NCI-H1417 (cell line): ENCODE results near the gene PMM1.
"Not testable (repeated sequence)": the region's sequence is repeated elsewhere in the genome, so short reads cannot be mapped to it uniquely, and the experiment has no call there.

Experiments used
- DNase-seq, 3 experiments: peaks; one replicate each; lab custom pipeline; 2025; lab: John Stamatoyannopoulos, UW

Gene PMM1

GRCh38 chr22:41563051-41563711 is 26.5 kb downstream of the PMM1 start:
- DNase-seq = no peak

DNA sequence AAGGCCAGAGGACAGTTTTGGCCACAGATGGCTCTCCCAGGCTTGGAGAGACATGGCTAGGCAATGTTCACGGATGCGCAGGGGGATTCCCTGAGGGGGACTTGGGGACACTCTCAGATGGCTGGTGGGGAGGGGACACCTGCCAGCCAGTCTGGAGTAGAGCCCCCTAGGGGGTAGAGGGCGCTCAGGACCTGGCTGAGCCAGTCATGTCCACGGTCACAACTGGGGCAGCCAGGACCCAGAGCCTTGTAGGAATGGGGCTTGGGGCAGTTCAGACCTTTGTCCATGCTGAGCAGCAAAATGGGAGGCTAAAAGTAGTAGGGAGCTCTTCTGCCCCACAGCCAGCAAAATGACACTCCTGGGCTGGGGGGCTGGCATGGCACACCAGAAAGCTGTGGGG is 27.2 kb downstream of the PMM1 start:
- DNase-seq = no peak

- peak in 1 of 3 experiments; percentile 20 for DNase-seq
These were observed 27.9 kb downstream of the PMM1 start for GRCh38 chr22:41561788-41562187.

DNA sequence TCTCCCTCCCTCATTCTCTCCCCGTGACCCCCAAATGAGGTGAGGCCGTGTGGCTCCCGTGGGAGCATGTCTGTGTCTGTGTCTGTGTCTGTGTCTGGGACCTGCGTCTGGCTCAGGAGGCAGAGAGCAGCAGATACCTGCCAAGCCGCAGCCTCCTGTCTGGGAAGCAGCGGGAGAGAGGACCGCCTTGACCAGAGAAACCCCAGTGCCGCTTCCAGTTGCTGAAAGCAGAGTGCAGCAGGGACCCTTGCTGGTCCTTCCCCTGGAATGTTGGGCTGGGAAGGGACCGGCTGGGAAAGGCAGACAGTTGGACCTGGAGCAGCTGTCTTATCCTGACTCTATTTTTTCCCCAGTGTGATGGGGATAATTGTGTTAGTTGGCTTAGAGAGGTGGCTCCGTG is 28.3 kb downstream of the PMM1 start:
- DNase-seq = no peak

DNA sequence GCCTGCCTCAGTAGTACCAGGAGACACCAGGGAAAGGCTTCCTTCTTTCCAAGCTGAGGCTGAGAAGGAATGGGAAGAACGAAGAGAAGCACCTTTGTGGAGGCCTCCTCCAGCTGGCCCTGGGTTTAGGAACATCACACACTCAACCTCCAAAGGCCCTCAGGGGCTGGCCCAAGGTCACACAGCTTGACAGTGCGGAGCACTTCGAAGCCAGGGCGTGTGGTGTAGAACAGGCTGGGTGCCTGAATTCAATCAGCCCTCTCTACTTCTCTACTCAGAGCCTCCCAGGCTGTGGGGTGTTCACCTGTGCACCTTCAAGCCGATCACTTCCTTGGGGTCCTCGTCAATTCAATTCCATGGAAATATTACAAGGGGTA is 29.6 kb downstream of the PMM1 start:
- DNase-seq = no peak

GRCh38 chr22:41558241-41558630 is 31.4 kb downstream of the PMM1 start:
- DNase-seq = not testable (repeated sequence)

GRCh38 chr22:41557401-41558240 is 32.0 kb downstream of the PMM1 start:
- peak; percentile 12 to 59 (median 20) for DNase-seq

- DNase-seq = no peak
These were observed 33.1 kb downstream of the PMM1 start for GRCh38 chr22:41556561-41556960.

- no peak for DNase-seq
These were observed 34.2 kb downstream of the PMM1 start for GRCh38 chr22:41555325-41555982.

GRCh38 chr22:41551877-41552582 is 37.6 kb downstream of the PMM1 start:
- DNase-seq = peak in 1 of 3 experiments; percentile 3

DNA sequence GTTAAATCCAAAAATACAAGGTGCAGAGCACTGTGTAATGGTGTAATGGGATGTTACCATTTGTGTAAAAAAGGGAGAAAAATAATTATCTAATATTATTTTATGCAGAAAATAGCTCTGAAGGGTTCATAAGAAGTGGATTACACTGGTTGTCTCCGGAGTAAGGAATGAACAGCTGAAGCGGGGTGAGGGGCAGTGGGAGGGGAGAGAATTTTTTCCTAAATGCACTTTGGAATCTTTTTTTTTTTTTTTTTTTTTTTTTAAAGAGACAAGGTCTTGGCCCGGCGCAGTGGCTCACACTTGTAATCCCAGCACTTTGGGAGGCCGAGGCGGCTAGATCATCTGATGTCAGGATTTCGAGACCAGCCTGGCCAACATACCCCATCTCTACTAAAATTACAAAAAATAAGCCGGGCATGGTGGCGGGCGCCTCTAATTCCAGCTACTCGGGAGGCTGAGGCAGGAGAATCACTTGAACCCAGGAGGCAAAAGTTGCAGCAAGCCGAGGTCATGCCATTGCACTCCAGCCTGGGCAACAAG is 38.6 kb downstream of the PMM1 start:
- no peak for DNase-seq

GRCh38 chr22:41548830-41549211 is 40.8 kb downstream of the PMM1 start:
- DNase-seq = no peak

- no peak for DNase-seq
These were observed 44.8 kb downstream of the PMM1 start for GRCh38 chr22:41544671-41545476.

- peak; percentile 94 to 97 (median 95) for DNase-seq
These were observed 45.6 kb downstream of the PMM1 start, which contains the start of gene POLR3H for GRCh38 chr22:41543854-41544670. POLR3H (minus strand) TSS chr22:41544470; CDS start chr22:41544101, 369 bp downstream.

DNA sequence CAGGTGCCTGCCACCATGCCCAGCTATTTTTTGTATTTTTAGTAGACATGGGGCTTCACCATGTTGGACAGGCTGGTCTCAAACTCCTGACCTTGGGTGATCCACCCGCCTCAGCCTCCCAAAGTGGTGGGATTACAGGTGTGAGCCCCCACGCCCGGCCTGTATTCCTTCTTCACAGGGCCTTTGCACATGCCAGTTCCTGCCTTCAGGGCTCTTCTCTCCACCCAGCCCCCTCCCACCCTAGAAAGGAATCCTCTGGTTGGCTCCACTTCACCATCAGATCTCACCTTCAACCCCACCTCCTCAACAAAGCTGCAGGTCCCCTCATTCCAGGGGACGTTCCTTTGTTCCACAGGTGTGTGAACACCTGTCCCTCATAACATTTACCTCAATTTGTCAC is 47.4 kb downstream of the PMM1 start:
- DNase-seq = no peak

DNA sequence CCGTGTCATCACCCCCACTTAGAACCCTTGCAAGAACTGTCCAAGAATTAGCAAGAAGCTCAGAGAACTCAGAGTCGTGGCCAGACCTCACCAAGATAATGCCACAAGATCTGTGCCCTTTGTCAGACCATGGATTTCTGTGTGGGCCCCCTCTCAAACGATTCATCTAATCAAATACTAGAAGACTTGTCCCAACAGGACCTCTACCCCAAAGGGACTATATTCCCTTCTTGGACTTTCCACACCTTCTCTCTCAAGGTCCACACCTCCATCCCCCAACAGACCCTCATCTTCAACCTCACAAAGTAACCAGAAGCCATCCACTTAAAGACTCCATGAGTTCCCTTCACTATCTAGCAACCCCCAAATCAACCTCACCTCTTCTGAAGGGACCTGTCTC is 48.2 kb downstream of the PMM1 start:
- DNase-seq = no peak

DNA sequence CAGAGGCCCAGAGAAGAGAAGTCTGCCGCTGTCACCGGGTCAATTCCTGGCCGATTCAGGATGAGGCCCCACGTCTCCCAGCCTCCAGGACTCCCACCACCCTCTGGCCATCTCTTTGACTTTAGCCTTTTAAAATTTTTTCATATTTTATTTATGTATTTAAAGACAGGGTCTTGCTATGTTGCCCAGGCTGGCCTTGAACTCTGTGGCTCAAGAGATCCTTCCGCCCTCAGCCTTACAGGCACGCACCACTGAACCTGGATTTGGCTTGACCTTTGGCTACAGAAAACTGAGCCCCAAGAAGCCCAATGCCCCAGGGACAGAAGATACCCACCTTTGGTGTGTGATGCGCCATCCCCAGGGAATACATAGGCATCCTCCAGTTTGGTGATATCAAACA is 49.3 kb downstream of the PMM1 start:
- DNase-seq = no peak

DNA sequence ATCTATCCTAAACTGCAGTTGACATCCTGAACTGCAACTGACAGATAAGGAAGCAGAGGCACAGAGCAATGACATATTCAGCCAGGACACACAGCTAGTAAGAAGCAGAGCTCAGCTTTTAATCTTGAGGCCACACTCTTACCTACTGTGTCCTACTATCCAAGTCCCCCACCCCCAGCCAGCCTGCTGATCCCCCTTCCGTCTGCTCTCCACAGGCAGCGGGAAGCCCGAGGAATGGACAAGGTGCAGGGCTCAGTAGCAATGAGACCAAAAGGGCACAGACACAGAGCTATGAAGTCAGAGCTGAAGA is 49.7 kb downstream of the PMM1 start:
- no peak for DNase-seq

DNA sequence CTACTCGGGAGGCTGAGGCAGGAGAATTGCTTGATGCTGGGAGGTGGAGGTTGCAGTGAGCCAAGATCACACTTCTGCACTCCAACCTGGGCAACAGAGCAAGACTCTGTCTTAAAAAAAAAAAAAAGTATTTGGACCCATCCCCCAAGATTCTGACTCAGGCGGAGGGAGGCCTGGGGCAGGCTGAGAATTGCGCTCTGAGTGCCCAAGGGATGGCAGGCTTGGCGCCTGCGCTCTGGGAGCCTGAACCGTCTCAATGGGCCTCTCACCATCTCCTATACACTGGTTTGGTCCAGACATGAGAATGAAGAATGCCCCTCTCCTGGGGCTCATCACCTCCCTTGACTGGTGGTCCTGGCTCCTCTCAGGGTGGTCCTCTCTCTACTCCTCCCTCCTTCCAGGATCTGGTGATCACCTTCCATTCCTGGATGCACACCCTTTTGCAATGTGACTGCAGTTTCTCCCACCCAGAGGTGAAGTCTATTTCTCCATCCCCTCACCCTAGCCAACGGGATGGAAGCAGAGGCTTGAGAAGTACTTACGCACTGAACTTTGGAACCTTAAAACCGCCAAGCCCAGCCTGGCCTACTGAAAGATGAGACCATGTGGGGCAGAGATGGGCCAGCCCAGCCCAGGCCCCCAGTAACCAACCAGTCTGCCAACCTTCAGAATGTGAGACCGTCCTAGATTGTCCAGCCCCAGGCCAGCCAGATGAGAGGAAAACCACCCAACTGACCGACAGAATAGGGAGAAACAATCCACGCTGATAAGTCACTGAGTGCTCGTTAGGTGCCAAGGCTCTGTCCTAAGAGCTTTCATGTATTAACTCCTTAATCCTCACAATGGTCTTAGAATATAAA is 50.3 kb downstream of the PMM1 start:
- no peak for DNase-seq
